Heart left ventricle (tissue), 16 donors: ENCODE measurements around the gene NFIB. TPM values are rescaled to one million over a fixed set of nuclear protein-coding genes. Genes with fewer than 3 reads are reported as not detected.

ENCODE experiments used
- ATAC-seq, 4 donors: fragments of 200-7000 bp; cut with Tn5 transposase; one replicate each; pipeline ENCODE4 v1.9.1; 2020 to 2022; ENCODE audit warnings: moderate library complexity in 4 of 4, mild to moderate bottlenecking in 3 of 4, moderate number of reproducible peaks in 1 of 4
- DNase-seq, 5 donors: peaks; one replicate each; pipeline ENCODE4 v3.0.0-alpha.2; 2020
- H3K27ac ChIP-seq, 12 donors: fragments of 200-600 bp; sonication (generic) in 4 of 12; one replicate each; pipeline versions ENCODE4 v1.5.0 to v1.8.0; 2016 to 2022; ENCODE audit warnings: mild to moderate bottlenecking in 2 of 12
- H3K27me3 ChIP-seq, 9 donors: fragments of 200-600 bp; sonication (generic) in 2 of 9; one replicate each; pipeline versions ENCODE4 v1.5.1 to v1.8.0; 2016 to 2022; ENCODE audit warnings: mild to moderate bottlenecking in 3 of 9
- H3K36me3 ChIP-seq, 9 donors: fragments of 200-600 bp; sonication (generic) in 2 of 9; one replicate each; pipeline versions ENCODE4 v1.5.0 to v1.8.0; 2018 to 2022; ENCODE audit warnings: mild to moderate bottlenecking in 2 of 9
- H3K4me1 ChIP-seq, 12 donors: fragments of 200-600 bp; sonication (generic) in 4 of 12; one replicate each; pipeline versions ENCODE4 v1.5.0 to v1.8.0; 2016 to 2022; ENCODE audit warnings: mild to moderate bottlenecking in 3 of 12
- H3K4me3 ChIP-seq, 12 donors: fragments of 200-600 bp; sonication (generic) in 4 of 12; one replicate each; pipeline versions ENCODE4 v1.5.0 to v1.8.0; 2017 to 2022; ENCODE audit warnings: mild to moderate bottlenecking in 9 of 12, moderate library complexity in 4 of 12
- H3K9me3 ChIP-seq, 12 donors: fragments of 200-600 bp; sonication (generic) in 4 of 12; one replicate each; pipeline versions ENCODE4 v1.5.0 to v1.8.0; 2016 to 2022; ENCODE audit warnings: mild to moderate bottlenecking in 1 of 12
- CTCF ChIP-seq, 12 donors: fragments of 200-600 bp; sonication (generic) in 4 of 12; IDR thresholded peaks; one replicate each; pipeline versions ENCODE4 v1.5.0 to v1.8.0; 2018 to 2022; ENCODE audit warnings: antibody characterized with exemption in 12 of 12, mild to moderate bottlenecking in 5 of 12
- POLR2A ChIP-seq, 2 donors: fragments of 450-650 bp; IDR thresholded peaks; one replicate each; pipeline ENCODE4 v1.6.1; 2017; ENCODE audit warnings: antibody characterized with exemption in 2 of 2, mild to moderate bottlenecking in 2 of 2, moderate library complexity in 2 of 2
- WGBS, 4 donors: extraction: QIAGEN DNeasy Blood & Tissue Kit in 2 of 4; methylation state at CpG; one replicate each; pipeline versions ENCODE4 v1.1.5 to v1.1.7; 2013 to 2018; 5-methylcytosine and 5-hydroxymethylcytosine counted together
- intact Hi-C, 10 donors: fragments of 100-400 bp; cut with DNase I; formaldehyde crosslinking; loops; one replicate each; pipeline versions ENCODE4 v1.11.1 to v1.14.2; 2022
- polyA plus RNA-seq, 2 donors: library from polyadenylated mRNA; stranded (reverse); fragments of 200-250 nt; gene quantifications; one replicate each; pipeline ENCODE4 v1.2.3, GENCODE V29; 2013
- total RNA-seq, 9 donors: library from RNA; depleted of rRNA in 2 of 9; stranded (reverse); fragments of >200 nt in 2 of 9; fragmentation: NEBNext Ultra II Directional in 3 of 9; extraction: Animal tissue kit (Norgen Biotek cat#: 25700) in 3 of 9; gene quantifications; one replicate each; pipeline versions ENCODE4 v1.1.0 to v1.2.4, GENCODE V29; 2016 to 2023
- donor health status: ischemic (EF 13 %, LVEDD 7.1; RV severe dilation, severe dysfunction).
- donor health status: healthy with polysubstance abuse.
- donor health status: DM: no; HTN: yes; CAD: no.
- donor health status: DM: no; HTN: no; CAD: no.
- donor health status: ischemic (EF 25% LVEDD 6.9; RV normal size, moderate dysfunction).
- donor health status: ischemic (EF 25% LVEDD 5.7; RV mildly dilated, moderate dysfunction).
- donor health status: healthy.
- donor health status: DM: yes; HTN: yes; CAD: no.
- donor health status: ischemic (EF 35%, LVEDD 5.7; RV mildly dilated, moderate dysfunction).
- donor health status: nonischemic (EF 11% LVEDD 7.7; RV severe dilation, severe dysfunction).
- donor health status: DM: yes; HTN: yes; CAD: no.
- donor health status: PGD.
- donor health status: ischemic (EF 29% LVEDD 5.4; RV normal size, mild dysfunction).
- donor health status: nonischemic (EF 23%, LVEDD 6.1; RV moderate dilation, normal function).

NFIB gene
- total and polyA plus RNA-seq, 11 donors: 24.5 to 148 (median 98.2) TPM

- Histone ChIP-seq H3K4me3 (no peak overlapping the region), H3K4me1 (peaks cover 3 to 81% (median 57%) of the 10 kb centered on the region in 12 donors), H3K36me3 (peaks cover 0 to 6% (median 0%) of the 10 kb centered on the region in 9 donors), H3K27ac (peak overlapping the region in 6 of 12 donors; percentile 1 to 76 (median 42)), H3K9me3 (no peaks in the 10 kb centered on the region), H3K27me3 (no peaks in the 10 kb centered on the region)
- no peak for DNase-seq
- intact Hi-C loops: loop anchor here in 9 of 10 donors (5.0 to 10.0 kb wide), 3 partner anchors 54 to 62 kb away; partner anchors contain the start of gene NFIB (in 3 of the 9)
- no peak for TF ChIP-seq CTCF (IDR thresholded peaks at IDR 0.05)
- TF ChIP-seq POLR2A (IDR thresholded peaks at IDR 0.05): no peak
- 42 to 70% (median 67%) methylated on average over 1 of the region's 1 CpG for WGBS, 4 donors
- no peak for ATAC-seq
Measured at GRCh38 chr9:14250794-14251153, 63.2 kb downstream of the NFIB start.

GRCh38 chr9:14249527-14249926, 64.4 kb downstream of the NFIB start:
- peaks cover 0 to 5% (median 0%) of the 10 kb centered on the region in 9 donors for H3K36me3 ChIP-seq
- intact Hi-C loops: loop anchor here in 2 of 10 donors (10.0 kb wide), 1 partner anchor 95 kb away; no protein-coding TSS in a partner anchor
- peaks cover 3 to 88% (median 60%) of the 10 kb centered on the region in 12 donors for H3K4me1 ChIP-seq
- H3K27ac ChIP-seq: peak overlapping the region in 2 of 12 donors; percentile 2 to 7
- DNase-seq: no peak
- no peak for TF ChIP-seq CTCF (IDR thresholded peaks at IDR 0.05)
- TF ChIP-seq POLR2A (IDR thresholded peaks at IDR 0.05): no peak
- H3K9me3 ChIP-seq: no peaks in the 10 kb centered on the region
- H3K4me3 ChIP-seq: no peak overlapping the region
- WGBS, 4 donors: 61 to 72% (median 71%) methylated on average over 2 of the region's 2 CpGs
- no peaks in the 10 kb centered on the region for H3K27me3 ChIP-seq
- no peak for ATAC-seq

GRCh38 chr9:14248149-14248548, 65.8 kb downstream of the NFIB start:
- no peak overlapping the region for H3K27ac ChIP-seq
- TF ChIP-seq POLR2A (IDR thresholded peaks at IDR 0.05) (no peak), CTCF (IDR thresholded peaks at IDR 0.05) (no peak)
- 94 to 100% (median 95%) methylated on average over 1 of the region's 1 CpG for WGBS, 4 donors
- no peaks in the 10 kb centered on the region for H3K27me3 ChIP-seq
- ATAC-seq: no peak
- intact Hi-C loops: loop anchor here in 2 of 10 donors (10.0 kb wide), 1 partner anchor 93 kb away; no protein-coding TSS in a partner anchor
- H3K36me3 ChIP-seq: no peaks in the 10 kb centered on the region
- no peak overlapping the region for H3K4me3 ChIP-seq
- H3K4me1 ChIP-seq: peaks cover 3 to 92% (median 62%) of the 10 kb centered on the region in 12 donors
- no peaks in the 10 kb centered on the region for H3K9me3 ChIP-seq
- no peak for DNase-seq

GRCh38 chr9:14247577-14247976, 66.4 kb downstream of the NFIB start:
- ATAC-seq: no peak
- no peak for DNase-seq
- intact Hi-C loops: loop anchor here in 2 of 10 donors (10.0 kb wide), 1 partner anchor 93 kb away; no protein-coding TSS in a partner anchor
- Histone ChIP-seq H3K4me3 (no peak overlapping the region), H3K27me3 (no peaks in the 10 kb centered on the region), H3K9me3 (no peaks in the 10 kb centered on the region), H3K36me3 (no peaks in the 10 kb centered on the region), H3K4me1 (peaks cover 3 to 92% (median 62%) of the 10 kb centered on the region in 12 donors), H3K27ac (no peak overlapping the region)
- 89 to 100% (median 98%) methylated on average over 1 of the region's 1 CpG for WGBS, 4 donors
- no peak for TF ChIP-seq POLR2A (IDR thresholded peaks at IDR 0.05)
- TF ChIP-seq CTCF (IDR thresholded peaks at IDR 0.05): no peak
